K562 (cell line): ENCODE measurements around the gene BCAM. TPM values are rescaled to one million over a fixed set of nuclear protein-coding genes. Genes with fewer than 3 reads are reported as not detected.

ENCODE experiments used
- ATAC-seq: fragments of 200-7000 bp; cut with Tn5 transposase; 3 replicates; pipeline ENCODE4 v1.9.1; 2020; ENCODE audit warnings: moderate library complexity
- BruUV-seq: library from RNA; stranded (reverse); fragments of 400-500 nt; replicated peaks from 2 replicates; lab custom pipeline; 2021; lab: Mats Ljungman, UMichigan
- CTCF ChIA-PET: fragments of 300-600 bp; formaldehyde crosslinking; extraction: SDS; loops from one replicate; lab custom pipeline; 2021; ENCODE audit warnings: low intra/inter-chr PET ratio; lab: Yijun Ruan, JAX
- POLR2A ChIA-PET: fragments of 300-600, 350-650 bp; sonication (Branson Sonifier 250); formaldehyde crosslinking; extraction: SDS; loops from one replicate; lab custom pipeline; 2021; ENCODE audit warnings: antibody characterized with exemption, inconsistent platforms; lab: Yijun Ruan, JAX
- DNase-seq, 4 experiments: peaks; one replicate each; pipeline versions ENCODE4 v3.0.0 to v3.0.0-alpha.2; 2011 to 2018; ENCODE audit warnings: low spot score in 3 of 4, mixed read lengths in 3 of 4; ENCODE audit errors: extremely low read depth in 1 of 4
- FAIRE-seq: peaks from 2 replicates; lab custom pipeline; 2011; peaks lifted over from hg19 to GRCh38; lab: Jason Lieb, UNC
- H2AFZ ChIP-seq: 2 replicates; pipeline ENCODE4 v1.6.0; 2011; ENCODE audit warnings: low read depth, low read length, control low read depth, inconsistent platforms
- H3K27ac ChIP-seq: fragments of 200-600 bp; 3 replicates; pipeline ENCODE4 v1.8.0; 2011; ENCODE audit warnings: low read depth, mild to moderate bottlenecking, control low read depth, inconsistent platforms, low read length, moderate library complexity, mixed read lengths; ENCODE audit errors: extremely low read depth
- H3K27me3 ChIP-seq, 2 experiments: fragments of 300-600 bp in 1 of 2; 2 replicates in 1 of 2; 3 replicates in 1 of 2; pipeline versions ENCODE4 v1.6.0 to v1.8.0; 2011; ENCODE audit warnings: inconsistent platforms in 2 of 2, low read length in 2 of 2, mild to moderate bottlenecking in 1 of 2, mixed read lengths in 1 of 2, moderate library complexity in 1 of 2; ENCODE audit not compliant: control insufficient read depth in 2 of 2, insufficient read depth in 2 of 2
- H3K36me3 ChIP-seq: fragments of 300-600 bp; 3 replicates; pipeline ENCODE4 v1.8.0; 2011; ENCODE audit warnings: mild to moderate bottlenecking, low read length, inconsistent platforms; ENCODE audit not compliant: control insufficient read depth, insufficient read depth
- H3K4me1 ChIP-seq, 2 experiments: fragments of 200-600 bp in 1 of 2; replicated peaks in 1 of 2; 2 replicates in 1 of 2; 3 replicates in 1 of 2; pipeline versions ENCODE4 v1.5.1 to v1.8.0; 2011; ENCODE audit warnings: inconsistent platforms in 2 of 2, low read length in 2 of 2, mild to moderate bottlenecking in 1 of 2, mixed read lengths in 1 of 2, moderate library complexity in 1 of 2; ENCODE audit not compliant: control insufficient read depth in 2 of 2, insufficient read depth in 2 of 2
- H3K4me2 ChIP-seq: 2 replicates; pipeline ENCODE4 v1.6.1; 2011; ENCODE audit warnings: low read length, control low read depth, inconsistent platforms, mixed read lengths; ENCODE audit not compliant: insufficient read depth
- H3K4me3 ChIP-seq: fragments of 200-600 bp; sonication (generic), shearing (Covaris generic); 2 replicates; pipeline ENCODE4 v1.5.1; 2016; ENCODE audit warnings: control low read depth, inconsistent platforms
- H3K79me2 ChIP-seq: fragments of 200-600 bp; 3 replicates; pipeline ENCODE4 v1.8.0; 2011; ENCODE audit warnings: low read length, inconsistent platforms; ENCODE audit not compliant: control insufficient read depth, insufficient read depth
- H3K9ac ChIP-seq, 2 experiments: 2 replicates each; pipeline versions ENCODE4 v1.6.0 to v1.6.1; 2011; ENCODE audit warnings: low read depth in 2 of 2, low read length in 2 of 2, control low read depth in 1 of 2, inconsistent platforms in 1 of 2, mild to moderate bottlenecking in 1 of 2, mixed read lengths in 1 of 2; ENCODE audit not compliant: insufficient read depth in 1 of 2
- H3K9me1 ChIP-seq: one replicate; pipeline ENCODE4 v1.6.0; 2011; ENCODE audit warnings: inconsistent platforms, mild to moderate bottlenecking, low read length, moderate library complexity; ENCODE audit not compliant: control insufficient read depth, insufficient read depth
- H3K9me3 ChIP-seq: replicated peaks from 2 replicates; pipeline ENCODE4 v1.5.1; 2011; ENCODE audit warnings: low read depth, low read length, inconsistent platforms; ENCODE audit not compliant: control insufficient read depth, insufficient read depth
- H4K20me1 ChIP-seq: replicated peaks from 2 replicates; pipeline ENCODE4 v1.6.1; 2011; ENCODE audit warnings: low read length, inconsistent platforms, mixed read lengths; ENCODE audit not compliant: control insufficient read depth, insufficient read depth
- CEBPB ChIP-seq: fragments of 450-650 bp; IDR thresholded peaks from 2 replicates; pipeline ENCODE4 v1.6.1; 2016; ENCODE audit warnings: missing genetic modification characterization, missing compliant biosample characterization
- RB1 ChIP-seq: fragments of 450-650 bp; IDR thresholded peaks from 2 replicates; pipeline ENCODE4 v1.6.1; 2017; ENCODE audit warnings: low read depth, mild to moderate bottlenecking
- REST ChIP-seq, 2 experiments: fragments of 450-650 bp; formaldehyde crosslinking in 1 of 2; IDR thresholded peaks; 2 replicates each; pipeline versions ENCODE4 v1.4.0 to v1.6.1; 2014 to 2020; ENCODE audit warnings: mild to moderate bottlenecking in 2 of 2, borderline replicate concordance in 1 of 2, low read depth in 1 of 2
- SP1 ChIP-seq: sonication (generic); formaldehyde crosslinking; IDR thresholded peaks from 2 replicates; pipeline ENCODE4 v1.8.1; 2022; ENCODE audit warnings: mild to moderate bottlenecking, missing genetic modification reagents
- ZBTB8A ChIP-seq: fragments of 450-650 bp; IDR thresholded peaks from 2 replicates; pipeline ENCODE4 v1.6.1; 2018; ENCODE audit warnings: mild to moderate bottlenecking, moderate library complexity; ENCODE audit not compliant: partially characterized antibody
- ZNF232 ChIP-seq: sonication (generic); formaldehyde crosslinking; IDR thresholded peaks from 2 replicates; pipeline ENCODE4 v1.8.0; 2022; ENCODE audit warnings: mild to moderate bottlenecking, missing genetic modification reagents
- WGBS: fragments of 100-300 bp; shearing (Covaris generic); methylation state at CpG from one replicate; pipeline ENCODE4 v1.1.6; 2016; ENCODE audit warnings: low coverage, mixed read lengths; ENCODE audit not compliant: insufficient coverage; ENCODE audit errors: missing lambda C conversion rate; 5-methylcytosine and 5-hydroxymethylcytosine counted together
- in situ Hi-C: fragments of 300-500 bp; cut with MboI; formaldehyde crosslinking; loops from 4 replicates; pipeline ENCODE4 v1.15.0; 2018; ENCODE audit warnings: inconsistent platforms, mixed read lengths
- intact Hi-C: fragments of 100-400 bp; cut with micrococcal nuclease; formaldehyde crosslinking; loops from 2 replicates; pipeline ENCODE4 v1.14.2; 2022
- polyA plus RNA-seq, 8 experiments: library from polyadenylated mRNA; depleted of rRNA in 4 of 8; stranded (reverse) in 5 of 8; unstranded in 3 of 8; fragments of >200 nt; fragmentation: Nextera tagmentation in 2 of 8; fragmentation: Illumina TruSeq in 1 of 8; extraction: Ambion mirVana in 2 of 8; extraction: Trizol in 1 of 8; gene quantifications; 2 replicates each; pipeline versions ENCODE4 v1.2.1 to v1.2.3, GENCODE V29; 2011 to 2014; ENCODE audit warnings: inconsistent platforms in 1 of 8, missing spikeins in 1 of 8
- total RNA-seq, 7 experiments: library from RNA; depleted of rRNA in 6 of 7; stranded (reverse); fragments of >200 nt in 6 of 7; fragmentation: Illumina TruSeq in 2 of 7; extraction: Trizol in 2 of 7; gene quantifications; 2 replicates each; pipeline versions ENCODE4 v1.2.1 to v1.2.3, GENCODE V29; 2011 to 2021; ENCODE audit warnings: low replicate concordance in 1 of 7

BCAM gene
- total and polyA plus RNA-seq, 9 of the 15 experiments (the other 6 are each of a cell fraction or from before 2014, with no cell fraction given): 0.07 to 1.3 (median 0.33) TPM; not detected in 2

- TF ChIP-seq SP1 (CRISPR knock-in tag): no peak
- TF ChIP-seq ZNF232 (CRISPR knock-in tag): no peak
Observed at GRCh38 chr19:44865196-44865767, 56.4 kb downstream of the BCAM start (continued).

GRCh38 chr19:44866664-44867063 is 57.8 kb downstream of the BCAM start:
- peak; percentile 61; the same call in 2 of the 3 replicates for ATAC-seq
- in situ Hi-C loops: no loop called here
- TF ChIP-seq RB1 (no peak), REST (IDR thresholded peaks at IDR 0.05; ENCODE audit: borderline replicate concordance) (peak; percentile 37; the same call in 1 of the 2 replicates), REST (CRISPR knock-in tag; IDR thresholded peaks at IDR 0.05; ENCODE audit: low read depth) (no peak), CEBPB (no peak), ZBTB8A (no peak)
- TF ChIP-seq, all 486 proteins: peak for 1
- intact Hi-C loops: no loop called here
- H3K4me1 ChIP-seq: peaks cover 0 to 7% of the 10 kb centered on the region in 2 experiments; a peak in 2 of 5 replicates
- no peak overlapping the region for H3K4me2 ChIP-seq
- no peaks in the 10 kb centered on the region for H3K9me1 ChIP-seq
- FAIRE-seq: peak; percentile 48
- peaks cover 33% of the 10 kb centered on the region for H3K36me3 ChIP-seq
- 0 out of 4 replicates have a peak overlapping the region, but pooled peaks of 1 of the 2 experiments have one; percentile 33 for H3K9ac ChIP-seq
- peak in 2 of 4 experiments; percentile 14 to 19 for DNase-seq
- no peaks in the 10 kb centered on the region for H3K79me2 ChIP-seq
- H3K27me3 ChIP-seq: no peaks in the 10 kb centered on the region
- POLR2A ChIA-PET: interaction anchor here (0.7 kb wide), 1 partner anchor 51 kb away, joined by 3 read pairs; no protein-coding TSS in a partner anchor
- H3K9me3 ChIP-seq: no peaks in the 10 kb centered on the region
- no peak overlapping the region for H2AFZ ChIP-seq
- BruUV-seq: no TSS peak
- H3K27ac ChIP-seq: no peak overlapping the region
- WGBS: 67% methylated on average over 4 of the region's 4 CpGs
- CTCF ChIA-PET: interaction anchor here (0.7 kb wide), 1 partner anchor 191 kb away, joined by 4 read pairs; no protein-coding TSS in a partner anchor
- no peaks in the 10 kb centered on the region for H4K20me1 ChIP-seq
- H3K4me3 ChIP-seq: no peak overlapping the region
